NCI-H446 treated with DMSO at 0.1 percent for 48 hours (cell line): ENCODE data around the gene SYTL2.

Experiments
- DNase-seq: peaks from one replicate; lab custom pipeline; 2025; lab: John Stamatoyannopoulos, UW

SYTL2 gene

DNA sequence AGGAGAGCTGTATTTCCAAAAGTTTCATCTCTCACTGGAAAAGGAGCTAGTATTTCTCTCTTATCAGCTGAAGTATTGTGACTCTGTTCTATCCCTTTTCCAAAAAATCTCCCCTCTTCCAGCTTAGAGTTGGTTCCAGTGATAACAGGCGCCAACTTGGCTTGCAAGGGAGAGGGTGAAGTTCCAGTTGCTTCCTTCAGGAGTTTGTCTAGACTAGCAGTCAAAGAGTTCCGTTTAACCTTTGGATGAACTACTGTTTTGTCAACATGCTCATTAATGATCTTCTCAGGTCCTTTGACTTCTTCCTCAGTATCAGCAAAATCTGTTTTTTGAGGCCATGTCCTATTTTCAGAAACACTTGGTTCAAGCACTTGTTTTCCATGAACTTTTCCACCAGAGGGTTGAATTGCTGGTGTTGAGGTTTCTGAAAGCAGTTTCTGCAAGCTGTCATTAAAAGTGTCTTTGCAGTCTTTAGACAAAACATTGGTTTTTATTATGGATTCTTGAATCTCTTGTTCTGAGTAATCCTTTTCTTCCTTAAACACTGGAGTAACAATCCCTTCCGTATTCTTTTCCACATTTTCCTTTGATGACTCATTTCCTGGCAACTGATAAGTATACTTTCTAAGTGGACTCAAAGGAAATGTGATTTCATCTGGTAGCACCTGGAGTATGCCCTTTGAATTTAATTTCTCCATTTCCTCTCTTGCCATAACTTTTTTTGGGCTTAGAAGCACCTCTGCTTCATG lies 85.3 kb downstream of the SYTL2 start:
- no peak for DNase-seq

DNA sequence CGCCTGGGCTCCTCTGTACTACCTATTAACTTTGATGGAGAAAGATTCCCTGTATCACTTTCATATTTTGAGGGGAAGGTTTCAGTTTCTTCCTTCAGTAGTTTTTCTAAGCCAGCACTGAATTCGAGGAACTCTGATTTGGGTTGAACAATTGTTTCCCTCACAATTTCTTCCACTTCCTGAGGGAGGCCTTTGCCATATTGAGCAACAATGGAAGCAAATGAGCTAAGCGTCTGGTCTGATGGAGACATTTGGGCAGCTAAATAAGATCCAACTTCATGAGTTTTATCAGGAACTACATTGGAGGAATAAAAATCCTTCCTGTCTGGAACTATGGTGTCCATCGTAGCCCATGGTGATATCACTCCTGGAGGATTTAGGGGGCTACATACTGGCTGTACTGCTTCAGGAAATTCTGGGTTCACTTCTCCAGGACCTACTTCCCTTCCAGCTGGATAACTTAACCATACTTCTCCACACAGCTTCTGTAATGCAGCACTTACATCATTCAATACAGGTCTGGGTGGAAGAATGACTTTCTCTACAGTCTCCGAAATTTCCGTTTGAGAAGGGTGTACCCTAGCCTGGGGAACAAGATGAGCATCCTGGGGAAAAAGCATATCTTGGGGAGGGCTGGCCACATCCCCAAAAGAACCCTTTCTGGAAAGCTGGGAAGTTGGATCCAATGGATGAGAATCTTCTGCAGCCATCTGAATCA lies 86.0 kb downstream of the SYTL2 start:
- no peak for DNase-seq

DNA sequence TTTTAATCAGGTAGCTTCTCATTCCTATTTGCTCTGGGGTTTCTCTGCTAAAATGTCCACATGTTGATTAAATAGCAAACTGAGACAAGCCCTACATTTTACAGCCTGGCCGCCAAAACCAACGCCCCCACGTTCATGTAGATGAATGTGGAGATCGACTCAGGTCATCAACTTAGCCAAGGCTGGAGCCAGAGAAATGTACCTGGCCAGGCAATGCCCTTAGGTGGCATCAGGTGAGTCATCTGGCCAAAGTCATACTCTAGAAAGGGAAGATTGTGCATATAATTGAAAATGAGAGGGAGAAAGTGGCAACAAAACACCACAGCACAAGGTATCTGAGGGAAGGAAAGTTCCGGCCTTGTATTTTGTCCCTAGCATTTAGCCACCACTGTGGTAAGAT lies 87.9 kb downstream of the SYTL2 start:
- DNase-seq: no peak

DNA sequence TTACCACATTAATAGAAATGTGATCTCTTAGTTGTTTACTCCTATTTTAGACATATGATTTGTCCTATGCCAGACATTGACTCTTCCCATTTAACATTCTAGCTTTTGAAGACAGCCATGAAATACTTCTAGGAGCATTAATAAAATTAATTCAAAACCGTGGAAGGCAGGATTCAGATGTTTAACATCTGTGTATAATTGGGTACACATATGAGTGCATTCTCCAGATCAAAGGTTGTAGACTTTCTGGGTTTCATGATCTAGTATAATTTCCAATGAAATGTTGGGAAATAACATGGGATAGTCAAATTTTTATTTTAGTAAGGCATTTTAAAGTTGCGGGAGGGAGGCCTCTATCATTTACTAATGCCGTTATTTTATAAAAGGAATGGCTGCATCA lies 89.8 kb downstream of the SYTL2 start:
- no peak for DNase-seq

DNA sequence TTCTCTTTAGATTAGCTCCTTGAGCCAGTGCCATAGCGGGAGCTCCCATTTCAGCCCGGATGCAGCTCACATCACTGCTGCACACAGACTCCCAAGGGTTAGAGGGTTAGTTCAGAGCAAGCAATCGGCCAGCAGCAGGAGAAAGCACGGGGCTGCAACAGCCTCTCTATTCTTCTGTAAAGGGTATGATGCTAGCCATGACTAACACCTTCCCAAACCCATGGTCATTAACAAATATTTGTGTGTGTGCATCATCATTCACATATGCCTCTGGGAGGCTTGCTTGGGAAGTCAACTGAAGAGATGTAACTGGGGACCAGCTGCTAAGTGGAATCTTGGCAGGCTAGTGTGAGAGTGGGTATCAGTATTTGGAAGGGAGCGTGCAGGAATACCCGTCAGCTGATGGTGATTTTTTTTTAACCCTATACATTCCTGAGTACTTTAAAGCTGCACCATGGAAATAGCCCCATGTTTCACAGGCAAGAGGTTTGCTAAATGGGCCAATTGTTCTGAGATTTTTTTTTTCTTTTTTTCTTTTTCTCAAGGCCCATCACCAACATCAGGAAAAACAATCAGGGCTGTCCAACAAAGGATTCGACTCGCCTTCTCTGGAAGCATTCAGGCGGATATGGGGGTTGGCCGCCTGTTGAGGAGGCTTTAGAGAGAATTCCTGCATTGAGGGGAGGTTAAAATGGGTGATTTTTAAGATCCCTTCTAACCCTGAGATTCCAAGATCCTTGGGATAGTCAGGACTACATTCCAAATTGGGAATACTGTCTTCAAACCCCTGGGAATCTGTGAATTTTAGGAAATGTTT lies 91.7 kb downstream of the SYTL2 start:
- DNase-seq: peak; percentile 58

DNA sequence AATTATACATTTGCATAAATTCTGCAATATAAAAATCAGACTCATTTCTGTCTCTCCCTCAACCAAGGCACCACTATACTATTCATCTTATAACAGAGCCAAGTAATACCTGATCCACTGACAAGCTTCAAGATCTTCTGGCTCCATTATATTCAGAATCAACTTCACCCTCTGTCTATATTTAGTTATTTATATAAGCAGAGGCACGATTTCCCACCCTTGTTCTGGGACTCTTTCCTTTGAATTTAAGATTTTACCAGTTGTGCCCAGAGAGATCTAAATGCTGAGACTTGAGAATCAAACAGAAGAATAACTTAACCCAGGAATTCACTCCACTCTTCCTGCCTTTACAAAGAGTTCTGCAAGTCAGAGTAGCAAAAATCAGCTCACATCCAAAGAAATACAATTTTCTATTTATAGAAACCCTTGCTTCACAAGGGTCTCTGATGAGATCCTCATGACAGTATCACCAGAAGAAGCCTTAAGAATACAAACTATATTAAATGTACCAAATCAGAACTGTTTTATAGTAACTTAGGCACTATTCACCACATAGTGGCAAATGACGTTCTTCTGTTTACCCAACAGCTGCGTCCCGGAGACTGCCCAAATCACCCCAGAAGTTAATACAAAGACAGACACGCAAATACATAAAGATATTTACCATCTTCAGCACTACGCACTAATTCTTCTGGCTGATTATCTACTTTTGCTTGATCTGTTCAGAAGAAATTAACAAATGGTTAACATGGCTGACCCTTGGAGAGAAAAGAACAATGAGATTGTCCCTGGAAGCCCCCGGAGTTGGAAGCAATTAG lies 92.6 kb downstream of the SYTL2 start:
- no peak for DNase-seq

DNA sequence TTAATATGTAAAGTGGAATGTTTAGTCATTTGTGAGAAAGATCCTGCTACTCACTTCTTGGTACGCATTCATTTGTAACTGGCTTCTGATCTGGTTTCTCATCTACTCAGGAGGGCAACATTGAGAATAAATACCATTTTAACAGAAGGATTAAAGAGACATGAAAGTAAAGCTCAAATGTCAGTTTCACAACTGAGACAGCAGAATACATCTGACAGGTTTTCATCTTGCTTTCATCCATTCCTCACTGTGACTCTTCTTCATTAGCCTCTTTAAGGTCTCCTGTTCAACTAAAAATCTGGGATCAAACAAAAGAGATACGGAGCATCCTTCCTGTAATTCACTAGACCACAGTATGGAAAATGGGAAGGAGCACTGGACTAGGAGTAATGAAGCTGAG lies 93.5 kb downstream of the SYTL2 start:
- no peak for DNase-seq

DNA sequence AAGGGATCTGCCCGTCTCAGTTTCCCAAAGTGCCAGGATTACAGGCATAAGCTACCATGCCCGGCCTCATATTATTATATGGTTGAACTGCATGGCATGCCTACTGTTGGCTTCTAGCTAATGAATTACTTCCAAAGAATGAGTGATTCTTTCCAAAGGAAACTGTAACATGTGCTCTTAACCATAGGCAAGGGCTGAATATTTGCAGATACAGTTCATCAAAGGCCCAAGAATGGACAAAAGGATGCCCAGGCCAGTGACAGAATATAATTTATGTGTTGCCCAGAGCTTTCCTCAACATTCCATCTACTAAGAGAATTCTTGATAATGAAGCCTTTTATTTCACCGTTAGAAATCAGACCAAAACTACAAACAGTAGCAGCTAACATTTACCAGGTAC lies 98.0 kb downstream of the SYTL2 start:
- DNase-seq: no peak

DNA sequence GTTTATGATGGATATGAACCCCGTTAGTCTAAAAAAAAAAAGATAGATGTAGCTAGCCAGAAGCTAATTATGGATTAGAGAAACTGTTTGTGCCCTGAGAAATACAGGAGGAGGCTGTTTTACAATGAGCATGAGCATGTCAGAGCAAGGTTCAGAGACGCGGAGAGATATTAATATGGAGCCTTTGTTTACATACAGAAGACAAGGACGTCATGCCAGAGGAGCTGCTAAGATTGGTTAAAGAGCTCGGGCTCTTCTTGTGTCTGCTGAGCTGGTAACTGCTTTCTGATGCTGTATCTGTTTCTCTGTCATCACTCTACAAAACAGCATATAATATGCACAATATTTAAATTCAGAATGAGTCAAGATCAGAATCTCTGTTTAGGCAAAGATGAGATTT lies 100.0 kb downstream of the SYTL2 start:
- no peak for DNase-seq

DNA sequence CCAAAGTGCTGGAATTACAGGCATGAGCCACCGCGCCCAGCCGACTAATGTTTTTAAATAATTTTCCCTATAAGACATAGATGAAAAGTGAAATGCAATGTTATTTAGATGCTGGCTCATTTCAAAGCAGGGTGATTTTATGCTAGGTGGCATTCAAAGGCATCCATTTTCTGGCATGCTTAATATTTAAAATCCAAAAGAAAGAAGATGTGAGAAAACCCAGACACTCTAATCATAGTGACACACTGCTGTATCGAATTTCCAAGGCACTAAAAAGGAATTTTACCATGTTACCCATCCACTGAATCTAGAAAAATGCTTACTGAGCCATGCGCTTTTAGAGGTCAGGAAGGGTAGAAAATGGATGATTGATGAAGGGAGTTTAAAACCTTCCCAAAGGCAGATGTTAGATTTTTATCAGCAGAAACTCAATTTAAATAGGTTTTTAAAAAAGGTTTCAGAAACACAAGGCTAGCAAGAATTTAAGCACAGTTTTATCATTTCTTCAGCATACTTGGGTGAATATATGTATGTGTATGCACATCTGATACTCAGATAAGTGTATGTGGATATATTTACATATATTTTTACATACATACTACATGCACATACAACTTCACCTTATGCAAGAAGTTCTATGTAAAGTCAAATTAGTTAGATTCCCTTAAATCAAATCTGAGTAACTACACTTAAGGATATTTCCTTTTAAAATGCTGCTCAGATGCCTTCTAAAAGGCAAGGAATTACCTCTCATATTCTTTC lies 100.8 kb downstream of the SYTL2 start:
- no peak for DNase-seq

DNA sequence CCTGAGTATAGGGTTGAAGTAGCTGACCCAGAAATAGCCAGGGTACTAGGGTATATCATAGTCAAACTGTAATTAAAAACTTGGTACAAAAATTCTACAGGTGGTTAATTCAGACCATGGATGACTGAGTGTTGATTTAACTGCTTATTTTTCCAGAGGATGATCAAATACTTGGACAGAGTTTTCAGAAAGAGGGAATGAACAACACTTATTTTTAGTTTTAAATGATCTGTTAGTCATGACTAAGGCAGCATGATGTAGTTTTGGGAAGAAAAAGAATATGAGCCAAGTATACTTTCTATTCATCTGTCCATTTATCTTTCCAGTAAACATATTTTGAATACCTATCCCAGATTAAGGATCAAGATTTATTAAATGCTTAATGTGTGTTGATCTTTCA lies 105.1 kb downstream of the SYTL2 start:
- no peak for DNase-seq

DNA sequence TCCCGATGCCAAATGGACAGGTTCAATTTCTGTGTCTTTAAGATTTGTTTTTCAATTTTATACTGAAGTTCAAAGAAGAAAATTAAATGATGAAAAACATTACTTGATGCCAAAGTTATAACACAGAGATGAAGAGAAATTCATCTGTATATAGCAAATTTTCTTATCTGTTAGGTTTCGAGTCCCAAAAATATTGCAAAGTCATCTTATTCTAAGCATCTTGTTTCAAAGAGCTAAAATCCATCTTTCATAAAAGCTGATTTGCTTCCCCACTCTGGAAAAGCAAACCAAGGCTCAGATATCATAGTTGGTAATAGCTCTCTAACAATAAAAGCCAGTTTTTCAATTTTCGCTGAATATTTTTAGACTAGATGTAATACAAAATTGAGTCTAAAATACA lies 106.0 kb downstream of the SYTL2 start:
- no peak for DNase-seq

DNA sequence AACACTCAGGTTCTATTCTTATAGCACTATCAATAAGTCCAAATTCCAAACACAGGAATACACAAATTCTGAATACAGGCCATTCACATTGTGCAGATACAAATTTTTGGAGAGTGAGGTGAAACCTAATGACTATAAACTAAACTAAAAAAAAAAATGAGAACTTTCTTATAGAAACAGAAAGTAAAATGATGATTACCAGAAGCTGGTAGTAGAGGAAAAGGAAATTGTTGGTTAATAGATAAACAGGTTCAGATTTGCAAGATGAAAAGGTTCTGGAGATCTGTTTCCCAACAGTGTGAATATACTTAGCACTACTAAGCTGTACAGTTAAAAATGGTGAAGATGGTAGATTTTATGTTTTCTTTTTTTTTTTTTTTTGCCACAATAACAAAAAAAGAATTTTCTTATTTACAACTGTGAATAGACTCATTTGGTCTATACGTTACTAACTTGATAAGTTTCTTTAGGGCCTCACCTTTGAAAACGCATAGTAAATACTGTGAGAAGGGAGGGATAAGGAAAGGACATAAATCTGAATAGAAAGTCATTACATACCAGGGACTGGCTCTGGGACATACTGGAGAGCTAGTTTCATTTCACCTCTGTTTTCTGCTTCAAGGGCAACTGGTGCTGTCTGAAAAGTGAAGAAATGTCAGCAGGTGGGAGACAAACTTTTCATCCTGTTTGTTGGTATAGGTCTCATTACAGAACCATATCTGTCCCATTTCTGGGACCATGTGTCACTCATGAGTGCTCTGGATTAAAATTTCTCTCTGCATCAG lies 110.8 kb downstream of the SYTL2 start:
- DNase-seq: no peak

DNA sequence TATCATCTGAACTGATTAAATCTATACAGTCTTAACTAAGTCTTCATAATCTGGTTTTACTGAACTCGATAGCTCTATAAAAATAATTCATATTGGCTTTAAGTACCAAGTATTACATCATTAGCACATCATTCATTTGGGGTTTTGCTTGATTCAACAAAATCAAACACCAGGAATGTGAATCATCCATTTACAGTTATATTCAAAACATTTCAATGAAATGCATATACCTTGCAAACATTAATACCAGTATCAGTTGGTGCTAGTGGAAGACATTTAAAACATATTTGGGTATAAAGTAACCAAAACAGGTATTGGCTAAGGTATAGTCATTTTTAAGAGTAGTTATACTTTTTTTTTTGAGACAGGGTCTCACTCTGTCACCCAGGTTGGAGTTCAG lies 112.7 kb downstream of the SYTL2 start:
- no peak for DNase-seq

DNA sequence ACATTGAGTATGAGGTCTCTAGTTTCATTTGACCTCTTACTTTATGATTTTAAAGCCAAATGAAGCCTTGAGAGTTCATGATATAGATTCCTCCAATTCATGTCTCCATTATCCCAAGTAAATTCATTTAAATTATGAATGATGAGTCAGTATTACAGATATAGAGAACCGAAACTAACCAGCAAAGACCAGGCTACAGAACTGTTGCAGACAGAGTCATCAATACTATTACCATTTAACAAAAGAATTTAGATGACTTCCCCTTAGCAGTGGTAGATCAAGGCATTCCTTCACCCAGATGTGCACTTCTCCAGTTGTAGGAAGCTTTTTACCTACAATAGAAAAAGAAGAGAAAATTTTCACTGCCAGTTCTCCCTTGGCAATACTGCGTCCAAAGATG lies 113.2 kb downstream of the SYTL2 start:
- DNase-seq: no peak

DNA sequence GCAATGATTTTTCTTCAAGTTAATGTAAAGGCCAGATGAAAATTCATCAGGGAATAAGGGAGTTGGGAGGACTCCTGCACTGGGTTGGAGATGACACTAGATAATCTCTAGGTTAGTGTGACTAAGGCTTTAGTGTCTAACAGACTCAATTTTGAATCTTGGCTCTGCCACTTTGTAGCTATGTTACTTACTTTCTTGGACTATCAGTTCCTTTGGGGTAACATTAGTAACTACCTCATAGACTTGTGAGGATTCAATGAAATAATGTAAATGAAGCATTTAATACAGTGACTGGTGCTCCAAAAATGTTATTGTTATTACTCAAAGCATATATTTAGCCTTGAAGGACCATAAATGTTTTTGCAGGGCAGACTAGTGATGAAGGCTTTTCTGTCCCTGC lies 115.4 kb downstream of the SYTL2 start:
- no peak for DNase-seq

DNA sequence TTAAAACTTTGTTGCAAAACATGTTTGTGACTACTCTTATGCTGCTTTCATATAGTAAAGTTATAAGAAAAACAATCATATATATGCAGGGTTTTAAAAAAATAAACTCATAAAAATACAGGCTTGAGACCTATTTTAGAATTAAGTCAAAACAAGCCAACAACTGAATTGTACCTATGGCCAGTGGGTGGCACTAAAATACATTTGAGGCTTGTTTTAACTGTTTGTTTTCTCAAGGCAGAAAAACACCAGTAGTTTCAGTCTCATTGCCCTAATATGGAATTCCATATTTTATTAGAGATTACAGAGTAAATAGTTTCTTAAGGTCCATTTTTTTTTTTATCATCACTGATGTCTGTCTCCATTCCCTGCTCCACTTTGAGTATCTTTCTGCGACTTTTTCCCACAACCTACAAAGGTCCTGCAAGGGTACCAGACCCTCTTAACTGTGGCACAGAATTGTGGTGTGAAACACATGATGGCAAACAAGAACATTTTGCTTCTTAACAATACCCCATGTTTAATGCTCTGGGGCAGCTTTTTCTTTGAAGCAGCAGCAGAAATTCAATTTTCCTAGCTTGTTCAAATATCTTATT lies 116.5 kb downstream of the SYTL2 start:
- no peak for DNase-seq

DNA sequence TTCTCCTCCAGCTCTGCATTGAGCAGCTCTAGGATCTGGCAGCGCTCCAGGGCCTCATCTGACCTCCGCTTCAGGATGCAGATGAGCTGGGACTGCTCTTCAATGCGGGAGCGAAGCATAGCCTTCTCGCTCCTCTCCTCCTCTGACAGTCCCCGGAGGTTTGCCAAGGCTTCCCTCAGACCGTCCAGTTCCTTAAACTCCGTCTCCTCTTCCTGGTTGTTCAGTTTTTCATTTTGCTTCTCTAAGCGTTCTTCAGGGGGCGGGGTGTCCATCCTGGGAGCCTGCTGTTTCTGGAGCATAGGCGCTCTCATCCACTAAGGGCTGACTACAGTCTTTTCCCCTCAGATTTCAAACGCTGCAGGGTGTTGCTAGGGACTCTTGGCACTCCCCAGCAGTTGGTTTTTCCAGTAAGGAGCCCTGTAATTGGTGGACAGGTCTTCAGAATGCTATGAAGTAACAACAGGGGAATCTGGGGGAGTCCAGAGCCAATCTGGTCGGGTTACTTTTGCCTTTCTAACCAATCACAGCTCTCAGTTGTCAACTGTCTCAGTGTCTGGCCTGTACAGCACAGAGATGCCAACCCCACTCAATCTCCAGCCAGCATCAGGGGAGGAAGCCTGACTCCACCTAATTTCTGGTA lies 125.0 kb downstream of the SYTL2 start, which contains the start of gene CCDC89:
TSS of gene CCDC89 (minus strand) at position 376 of the 640 bp plus-strand sequence. CDS start at position 311, 65 bp downstream.
- peak; percentile 78 for DNase-seq

DNA sequence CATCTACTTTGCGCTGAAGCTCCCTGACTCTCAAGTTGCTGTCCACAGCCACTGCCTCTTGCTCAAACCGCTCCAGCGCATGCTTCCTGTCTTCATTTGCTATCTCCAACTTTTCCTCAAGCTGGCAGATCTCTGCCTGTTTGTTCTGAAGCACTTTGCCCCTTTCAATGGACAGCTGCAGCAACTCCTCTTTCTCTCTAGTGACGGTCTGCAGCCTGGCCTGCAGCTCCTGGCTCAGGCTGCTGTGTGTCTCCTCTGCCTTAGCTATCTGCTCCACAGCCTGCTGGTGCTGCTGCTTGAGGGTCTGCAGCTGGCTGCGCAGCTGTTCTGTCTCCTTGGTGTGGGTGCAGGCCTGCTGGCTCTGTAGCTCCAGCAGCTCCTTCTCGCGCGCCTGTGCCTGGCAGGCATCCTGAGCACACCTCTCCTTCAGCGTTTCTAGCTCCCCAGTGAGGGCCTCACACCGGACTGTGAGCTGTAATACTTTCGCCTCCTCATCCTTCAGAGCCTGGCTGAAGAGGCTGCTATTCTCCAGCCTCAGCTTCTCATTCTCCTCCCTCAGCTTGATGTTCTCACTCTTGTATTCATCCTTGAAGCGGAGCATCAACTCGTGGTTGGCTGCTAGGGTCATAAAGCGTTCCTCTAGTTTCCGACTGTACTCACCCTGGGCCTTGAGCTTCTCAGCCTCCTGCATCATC lies 125.7 kb downstream of the SYTL2 start:
- DNase-seq: no peak
